Activated T-helper 2 cell treated with anti-CD3 and anti-CD28 coated beads, Interferon-gamma antibody, Interleukin-2, Interleukin-4, amounts not matched to agents 10 μg/mL and 5 μg/mL and 100 μg/mL, durations not matched to agents 14 hours and 24 hours and 36 hours (primary cell): ENCODE results near the gene MT1B. TPM values are rescaled to one million over a fixed set of nuclear protein-coding genes. Genes with fewer than 3 reads are reported as not detected.
A peak's percentile ranks its signal among the peaks of the same experiment; 100 is the strongest.
"Not testable (repeated sequence)": the region's sequence is repeated elsewhere in the genome, so short reads cannot be mapped to it uniquely, and the experiment has no call there.

Experiments used
- DNase-seq: peaks from one replicate; pipeline ENCODE4 v3.0.0; 2021; ENCODE audit warnings: low spot score
- H3K27ac Mint-ChIP-seq: one replicate; pipeline ENCODE4 v1.8.0; 2021; ENCODE audit warnings: mixed read lengths
- H3K27me3 Mint-ChIP-seq: one replicate; pipeline ENCODE4 v1.8.0; 2021; ENCODE audit warnings: low read depth, mixed read lengths
- H3K36me3 Mint-ChIP-seq: one replicate; pipeline ENCODE4 v1.8.0; 2021; ENCODE audit warnings: low read depth, mixed read lengths
- H3K4me1 Mint-ChIP-seq: one replicate; pipeline ENCODE4 v1.8.0; 2021; ENCODE audit warnings: low read depth, mixed read lengths
- H3K4me3 Mint-ChIP-seq: one replicate; pipeline ENCODE4 v1.8.0; 2021; ENCODE audit warnings: low read depth, mild to moderate bottlenecking, moderate library complexity, mixed read lengths
- H3K9me3 Mint-ChIP-seq: one replicate; pipeline ENCODE4 v1.8.0; 2021; ENCODE audit warnings: mixed read lengths
- intact Hi-C: fragments of 100-400 bp; cut with micrococcal nuclease; formaldehyde crosslinking; loops from one replicate; pipeline ENCODE4 v1.15.1; 2023
- total RNA-seq: library from RNA; stranded (reverse); gene quantifications from 2 replicates; pipeline ENCODE4 v1.2.3, GENCODE V29; 2022

MT1B gene
- total RNA-seq, 1 donor from 2014 or later: not detected

DNA sequence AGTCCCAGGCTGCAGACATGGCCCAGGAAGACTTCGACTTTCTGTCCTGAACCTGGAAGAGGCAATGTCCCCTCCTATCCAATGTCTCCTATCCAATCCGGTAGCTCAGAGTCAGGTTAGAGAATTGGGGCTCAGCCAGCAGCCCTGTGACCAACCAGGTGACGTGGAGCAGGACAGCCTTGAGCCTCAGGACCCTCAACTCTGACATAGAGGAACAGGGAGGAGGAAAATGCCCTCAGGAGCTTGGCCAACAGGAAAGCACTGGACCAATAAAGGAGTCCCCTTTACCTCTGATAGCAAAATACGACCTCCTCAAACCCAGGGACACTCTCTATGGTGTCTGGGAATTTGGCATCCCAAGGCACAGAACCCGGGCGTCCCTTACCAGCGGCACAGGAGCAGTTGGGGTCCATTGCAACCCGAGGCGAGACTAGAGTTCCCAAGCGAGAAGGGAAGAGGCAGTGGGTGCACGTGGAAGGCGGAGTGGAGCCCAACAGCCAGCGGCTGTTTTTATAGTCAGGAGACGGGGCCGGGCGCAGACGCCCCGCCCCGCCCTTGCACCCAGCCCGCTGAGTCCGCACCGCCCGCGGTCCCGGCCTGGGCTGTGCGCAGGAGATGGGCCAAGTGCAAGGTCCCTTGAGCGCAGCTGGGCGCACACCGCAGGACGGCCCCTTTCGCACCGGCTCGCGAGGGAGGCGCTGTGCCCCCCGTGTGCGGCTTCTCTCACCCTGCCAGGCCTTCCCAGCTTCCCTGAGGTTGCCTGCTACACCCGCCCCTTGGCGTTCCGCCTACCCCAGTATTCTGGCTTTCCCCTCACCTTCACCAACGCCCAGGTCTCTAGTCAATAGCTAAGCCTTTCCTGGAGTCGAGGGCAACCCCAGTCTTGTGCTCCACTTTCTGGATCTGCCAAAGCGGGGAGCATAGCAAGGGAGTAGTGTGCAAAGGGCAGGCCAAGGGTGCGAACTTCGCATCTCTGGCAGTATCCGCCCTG is 16.2 kb downstream of the MT1B start, which contains the start of gene MT1G:
Gene MT1G (minus strand): TSS at position 485 of the 991 bp plus-strand sequence. CDS start 72 bp downstream, at position 413.
- intact Hi-C loops: loop anchor here (2.0 to 5.0 kb wide), 3 partner anchors 15 to 57 kb away; partner anchors contain the start of genes MT1M and MT1X
- Mint-ChIP-seq H3K27me3 (peaks cover 46% of the 10 kb centered on the region), H3K27ac (no peak within 1 kb of the TSS), H3K36me3 (no peaks in the 10 kb centered on the region), H3K4me3 (no peak within 1 kb of the TSS), H3K9me3 (no peaks in the 10 kb centered on the region), H3K4me1 (peaks cover 49% of the 10 kb centered on the region)
- DNase-seq: peak; percentile 40

DNA sequence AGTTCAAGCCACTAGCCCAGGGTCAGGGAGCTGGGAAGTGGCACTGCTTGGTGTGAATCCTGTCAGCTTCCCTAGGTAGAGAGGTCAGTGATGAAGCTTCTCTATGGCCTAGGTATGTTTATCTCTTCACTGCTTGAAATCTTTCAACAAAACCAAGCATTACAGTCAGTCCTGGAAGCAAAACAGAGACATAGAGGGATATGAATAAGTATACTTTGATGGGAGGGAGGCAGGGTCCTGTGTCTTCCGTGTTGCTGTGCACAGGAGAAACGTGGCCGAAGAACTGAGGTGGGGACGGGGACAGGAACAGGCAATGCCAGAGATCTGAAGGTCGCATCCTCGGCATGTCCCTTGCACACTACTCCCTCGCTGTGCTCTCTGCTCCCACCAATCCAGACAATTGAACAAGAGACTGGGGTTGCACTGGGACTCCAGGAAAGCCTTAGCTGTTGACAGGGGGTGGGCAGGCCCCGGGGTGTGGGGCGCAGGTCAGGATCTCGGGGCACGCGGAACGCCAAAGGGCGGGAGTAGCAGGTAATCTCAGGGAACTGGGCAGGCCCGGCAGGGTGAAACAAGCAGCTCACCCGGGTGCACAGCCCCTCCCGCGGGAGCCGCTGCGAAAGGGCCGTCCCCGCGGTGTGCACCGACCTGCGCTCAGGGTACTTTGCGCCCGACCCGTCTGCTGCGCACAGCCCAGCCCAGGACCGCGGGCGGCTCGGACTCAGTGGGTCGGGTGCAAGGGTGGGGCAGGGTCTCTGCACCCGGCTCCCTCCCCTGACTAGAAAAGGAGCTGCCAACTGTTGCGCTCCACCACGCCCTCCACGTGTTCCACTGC is 17.5 kb downstream of the MT1B start, which contains the start of gene MT1H:
Gene MT1H (plus strand): TSS at position 810 of the 835 bp plus-strand sequence. CDS start 71 bp downstream, outside the sequence.
- intact Hi-C loops: loop anchor here (2.0 to 5.0 kb wide), 3 partner anchors 14 to 58 kb away; partner anchors contain the start of genes MT1M and MT1X
- Mint-ChIP-seq H3K9me3 (no peaks in the 10 kb centered on the region), H3K4me1 (peaks cover 49% of the 10 kb centered on the region), H3K27me3 (peaks cover 42% of the 10 kb centered on the region), H3K36me3 (no peaks in the 10 kb centered on the region), H3K4me3 (no peak within 1 kb of the TSS), H3K27ac (no peak within 1 kb of the TSS)
- DNase-seq: no peak

DNA sequence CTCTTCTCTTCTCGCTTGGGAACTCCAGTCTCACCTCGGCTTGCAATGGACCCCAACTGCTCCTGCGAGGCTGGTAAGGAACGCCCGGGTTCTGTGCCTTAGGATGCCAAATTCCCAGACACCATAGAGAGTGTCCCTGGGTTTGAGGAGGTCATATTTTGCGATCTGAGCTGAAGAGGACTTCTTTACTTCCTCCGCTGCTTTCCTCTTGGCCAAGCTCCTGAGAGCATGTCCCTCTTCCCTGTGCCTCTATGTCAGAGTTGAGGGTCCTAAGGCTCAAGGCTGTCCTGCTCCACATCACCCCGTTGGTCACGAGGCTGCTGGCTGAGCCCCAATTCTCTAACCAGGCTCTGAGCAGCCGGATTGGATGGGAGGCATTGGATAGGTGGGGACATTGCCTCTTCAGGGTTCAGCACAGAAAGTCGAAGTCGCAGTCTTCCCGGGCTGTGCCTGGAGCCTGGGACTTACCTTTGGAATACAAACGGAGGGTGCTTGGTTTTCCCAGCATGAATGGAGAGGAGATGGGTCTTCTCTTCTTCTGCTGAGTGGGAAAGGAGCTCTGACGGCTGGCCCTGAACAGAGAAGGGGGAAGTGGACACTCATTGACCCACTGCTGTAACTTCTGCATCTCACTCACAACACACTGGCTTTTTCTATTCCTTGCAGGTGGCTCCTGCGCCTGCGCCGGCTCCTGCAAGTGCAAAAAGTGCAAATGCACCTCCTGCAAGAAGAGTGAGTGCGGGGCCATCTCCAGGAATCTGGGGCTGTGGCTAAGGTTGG is 18.3 kb downstream of the MT1B start:
- Mint-ChIP-seq H3K27me3 (peaks cover 43% of the 10 kb centered on the region), H3K27ac (no peak overlapping the region), H3K4me3 (no peak overlapping the region), H3K9me3 (no peaks in the 10 kb centered on the region), H3K36me3 (no peaks in the 10 kb centered on the region), H3K4me1 (peaks cover 45% of the 10 kb centered on the region)
- DNase-seq: no peak
- intact Hi-C loops: loop anchor here (2.0 to 5.0 kb wide), 3 partner anchors 13 to 59 kb away; partner anchors contain the start of genes MT1M and MT1X

DNA sequence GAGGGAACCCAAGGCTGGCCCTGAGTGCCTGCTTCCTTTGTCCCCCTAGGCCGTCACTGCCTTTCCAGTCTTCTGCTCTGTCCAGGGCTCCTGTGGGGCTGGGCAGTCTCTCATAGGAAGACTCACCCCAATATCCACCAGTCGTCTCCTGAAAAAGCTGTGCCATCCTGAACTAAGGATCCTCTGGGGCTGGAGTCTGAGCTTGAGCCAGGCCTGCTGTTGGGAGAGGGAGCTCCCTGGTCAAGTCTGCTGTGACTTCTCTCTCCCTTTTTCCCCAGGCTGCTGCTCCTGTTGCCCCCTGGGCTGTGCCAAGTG is 18.9 kb downstream of the MT1B start:
- no peaks in the 10 kb centered on the region for H3K36me3 Mint-ChIP-seq
- H3K27ac Mint-ChIP-seq: no peak overlapping the region
- no peaks in the 10 kb centered on the region for H3K9me3 Mint-ChIP-seq
- intact Hi-C loops: no loop called here
- H3K4me3 Mint-ChIP-seq: no peak overlapping the region
- DNase-seq: no peak
- H3K4me1 Mint-ChIP-seq: peaks cover 43% of the 10 kb centered on the region
- peaks cover 47% of the 10 kb centered on the region for H3K27me3 Mint-ChIP-seq

DNA sequence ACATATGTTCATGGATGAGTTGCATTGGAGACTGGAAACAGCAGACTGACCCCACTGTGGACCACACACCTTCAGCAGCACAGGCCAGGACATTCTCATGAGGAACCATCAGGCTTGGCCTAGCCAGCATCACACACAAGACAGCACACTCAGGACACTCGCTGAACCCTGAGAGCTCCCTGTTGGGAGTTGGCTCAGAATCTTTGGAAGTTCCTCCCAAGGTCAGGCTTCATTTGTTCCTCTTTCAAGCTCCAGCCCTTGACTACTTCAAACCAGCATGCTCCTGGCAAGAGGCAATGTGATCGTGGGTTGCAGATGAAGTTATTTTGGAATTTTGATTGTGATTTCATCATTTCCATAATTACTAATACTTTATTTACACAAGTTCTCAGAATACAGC is 20.0 kb downstream of the MT1B start:
- H3K27ac Mint-ChIP-seq, H3K9me3 Mint-ChIP-seq, H3K4me3 Mint-ChIP-seq, H3K36me3 Mint-ChIP-seq, DNase-seq: not testable (repeated sequence)
- intact Hi-C loops: loop anchor here (2.0 kb wide), 1 partner anchor 31 kb away; no protein-coding TSS in a partner anchor
- Mint-ChIP-seq H3K27me3 (peaks cover 44% of the 10 kb centered on the region), H3K4me1 (peaks cover 45% of the 10 kb centered on the region)

DNA sequence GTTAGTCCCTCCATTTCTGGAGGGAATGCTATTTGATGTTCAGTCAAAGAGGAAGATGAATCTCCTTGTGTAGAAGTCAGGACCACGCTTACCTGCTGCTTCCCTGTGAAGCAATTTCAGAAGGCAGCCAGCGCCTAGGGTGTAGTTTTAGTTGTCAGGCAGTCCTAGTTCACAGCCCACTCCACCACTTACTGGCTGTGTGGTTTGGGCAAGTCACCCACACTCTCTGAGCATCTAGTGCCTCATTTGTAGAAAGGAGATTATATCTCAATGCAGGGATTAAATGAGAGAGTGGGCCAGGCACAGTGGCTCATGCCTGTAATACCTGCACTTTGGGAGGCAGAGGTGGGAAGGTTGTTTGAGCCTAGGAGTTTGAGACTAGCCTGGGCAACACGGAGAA is 20.5 kb downstream of the MT1B start:
- H3K9me3 Mint-ChIP-seq, H3K4me3 Mint-ChIP-seq, H3K27ac Mint-ChIP-seq, DNase-seq, H3K36me3 Mint-ChIP-seq: not testable (repeated sequence)
- Mint-ChIP-seq H3K4me1 (peaks cover 45% of the 10 kb centered on the region), H3K27me3 (peaks cover 44% of the 10 kb centered on the region)
- intact Hi-C loops: loop anchor here (2.0 kb wide), 1 partner anchor 31 kb away; no protein-coding TSS in a partner anchor

DNA sequence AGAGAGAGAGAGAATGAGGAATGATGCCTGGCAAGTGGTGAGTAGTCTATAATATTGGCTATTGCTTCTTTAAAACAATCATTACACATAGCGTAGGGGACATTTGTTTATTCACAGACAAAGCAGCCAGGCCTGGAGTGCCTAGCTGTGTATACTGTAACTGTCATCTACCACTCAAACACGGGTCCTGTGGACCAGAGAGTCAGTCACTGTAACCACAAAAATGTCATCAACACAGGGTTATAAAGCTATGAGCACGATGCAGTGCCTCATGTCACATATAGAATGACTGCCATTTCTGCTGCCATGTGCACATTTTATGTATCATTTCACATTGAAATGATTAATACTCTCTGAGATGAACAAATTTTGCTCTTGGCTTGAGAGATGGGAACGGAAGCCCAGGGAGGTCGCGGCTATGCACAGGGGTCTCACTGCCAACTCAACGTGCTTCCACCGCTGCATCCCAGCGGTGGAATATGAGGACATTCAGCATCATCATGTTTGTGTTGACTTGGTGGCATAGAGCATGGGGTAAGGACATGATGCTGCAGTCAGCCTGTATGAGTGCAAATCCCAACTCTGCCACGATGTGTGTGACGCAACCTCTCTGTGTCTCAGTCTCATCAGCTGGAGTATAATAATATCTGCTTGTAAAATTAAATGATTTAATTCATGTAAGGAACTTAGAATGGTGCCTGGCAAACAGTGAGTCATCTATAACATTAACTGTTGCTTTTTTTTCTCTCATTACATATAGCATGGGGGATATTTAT is 21.3 kb downstream of the MT1B start:
- H3K27me3 Mint-ChIP-seq: peaks cover 42% of the 10 kb centered on the region
- no peak overlapping the region for H3K4me3 Mint-ChIP-seq

DNA sequence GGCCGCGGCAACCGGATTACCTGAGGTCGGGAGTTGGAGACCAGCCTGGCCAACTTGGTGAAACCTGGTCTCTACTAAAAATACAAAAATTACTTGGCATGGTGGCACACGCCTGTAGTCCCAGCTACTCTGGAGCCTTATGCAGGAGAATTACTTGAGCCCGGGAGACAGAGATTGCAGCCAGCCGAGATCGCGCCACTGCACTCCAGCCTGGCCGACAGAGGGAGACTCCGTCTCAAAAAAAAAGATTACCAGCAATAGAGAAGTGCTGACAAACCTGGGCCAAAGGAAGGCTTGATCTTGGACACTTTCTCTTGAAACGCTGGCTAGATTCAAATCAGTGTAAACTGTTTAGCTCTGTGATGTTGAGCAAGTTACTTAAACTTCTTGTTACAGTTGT is 22.2 kb downstream of the MT1B start:
- Mint-ChIP-seq H3K36me3 (no peaks in the 10 kb centered on the region), H3K4me3 (no peak overlapping the region)
- intact Hi-C loops: loop anchor here (2.0 kb wide), 1 partner anchor 29 kb away; no protein-coding TSS in a partner anchor

More for the DNA sequence above, 21.3 kb downstream of the MT1B start:
- no peaks in the 10 kb centered on the region for H3K9me3 Mint-ChIP-seq
- intact Hi-C loops: loop anchor here (2.0 kb wide), 1 partner anchor 30 kb away; no protein-coding TSS in a partner anchor
- no peak for DNase-seq
- H3K4me1 Mint-ChIP-seq: peaks cover 43% of the 10 kb centered on the region
- H3K27ac Mint-ChIP-seq: no peak overlapping the region
- H3K36me3 Mint-ChIP-seq: no peaks in the 10 kb centered on the region

DNA sequence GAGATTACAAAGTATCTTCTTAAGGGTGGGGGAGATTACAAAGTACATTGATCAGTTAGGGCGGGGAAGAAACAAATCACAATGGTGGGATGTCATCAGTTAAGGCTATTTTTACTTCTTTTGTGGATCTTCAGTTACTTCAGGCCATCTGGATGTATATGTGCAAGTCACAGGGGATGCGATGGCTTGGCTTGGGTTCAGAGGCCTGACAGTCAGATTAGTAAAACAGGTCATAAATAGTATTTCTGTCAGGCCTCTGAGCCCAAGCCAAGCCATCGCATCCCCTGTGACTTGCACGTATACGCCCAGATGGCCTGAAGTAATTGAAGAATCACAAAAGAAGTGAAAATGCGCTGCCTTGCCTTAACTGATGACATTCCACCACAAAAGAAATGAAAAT is 22.9 kb downstream of the MT1B start:
- H3K36me3 Mint-ChIP-seq, H3K4me3 Mint-ChIP-seq, H3K27ac Mint-ChIP-seq, intact Hi-C loops, H3K9me3 Mint-ChIP-seq, DNase-seq: not testable (repeated sequence)
- Mint-ChIP-seq H3K4me1 (peaks cover 31% of the 10 kb centered on the region), H3K27me3 (peaks cover 28% of the 10 kb centered on the region)

More for the DNA sequence above, 22.2 kb downstream of the MT1B start:
- Mint-ChIP-seq H3K9me3 (no peaks in the 10 kb centered on the region), H3K27ac (no peak overlapping the region), H3K27me3 (peaks cover 34% of the 10 kb centered on the region), H3K4me1 (peaks cover 35% of the 10 kb centered on the region)
- DNase-seq: no peak

DNA sequence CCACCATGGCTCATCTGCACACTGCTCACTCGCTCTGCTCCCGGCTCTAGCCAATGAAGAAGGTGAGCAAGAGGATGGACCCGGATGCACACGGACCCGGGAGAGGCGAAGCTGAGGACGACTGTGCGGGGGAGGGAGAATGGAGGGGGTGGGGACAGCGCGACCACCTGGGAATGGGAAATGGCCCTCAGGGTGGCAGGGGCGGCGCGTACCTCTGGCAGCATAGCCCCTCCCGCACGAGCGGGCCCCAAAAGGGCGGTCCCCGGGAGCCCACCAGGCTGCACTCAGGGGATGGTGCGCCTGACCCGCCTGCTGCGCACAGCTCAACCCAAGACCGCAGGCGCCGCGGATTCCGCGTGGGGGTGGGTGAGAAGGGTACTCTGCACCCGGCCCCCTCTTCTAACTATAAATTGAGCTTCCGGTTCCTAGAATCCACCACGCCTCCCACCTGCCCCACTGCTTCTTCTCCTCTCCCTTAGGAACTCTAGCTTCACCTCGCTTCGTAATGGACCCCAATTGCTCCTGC is 24.1 kb downstream of the MT1B start:
- Mint-ChIP-seq H3K27me3 (peaks cover 18% of the 10 kb centered on the region), H3K4me3 (peak overlapping the region; percentile 43), H3K36me3 (no peaks in the 10 kb centered on the region), H3K4me1 (peaks cover 32% of the 10 kb centered on the region), H3K27ac (no peak overlapping the region), H3K9me3 (no peaks in the 10 kb centered on the region)
- DNase-seq: no peak
- intact Hi-C loops: no loop called here

DNA sequence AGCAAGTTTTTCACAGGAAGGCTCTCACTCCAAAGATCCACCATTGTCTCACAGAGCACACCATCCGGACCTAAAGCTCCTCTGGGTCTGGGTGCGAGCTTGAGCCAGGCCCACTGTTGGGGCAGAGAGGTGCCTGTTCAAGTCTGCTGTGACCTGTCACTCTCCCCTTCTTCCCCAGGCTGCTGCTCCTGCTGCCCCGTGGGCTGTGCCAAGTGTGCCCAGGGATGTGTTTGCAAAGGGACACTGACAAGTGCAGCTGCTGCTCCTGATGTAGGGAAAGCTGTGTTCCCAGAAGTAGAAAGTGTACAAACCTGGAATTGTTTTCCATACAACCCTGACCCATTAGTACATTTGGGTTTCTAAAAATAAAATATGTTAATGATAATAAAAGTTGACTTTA is 25.8 kb downstream of the MT1B start:
- DNase-seq: no peak
- Mint-ChIP-seq H3K4me3 (no peak overlapping the region), H3K9me3 (no peaks in the 10 kb centered on the region), H3K36me3 (no peaks in the 10 kb centered on the region), H3K27ac (no peak overlapping the region), H3K4me1 (peaks cover 32% of the 10 kb centered on the region), H3K27me3 (peaks cover 9% of the 10 kb centered on the region)
- intact Hi-C loops: no loop called here
